Central memory CD8-positive, alpha-beta T cell (primary cell): ENCODE results near the gene PRR19.

Experiments
- ATAC-seq: fragments of 150-1000 bp; cut with Tn5 transposase; replicated peaks from 2 replicates; pipeline ENCODE4 v1.10.0; 2022; ENCODE audit warnings: mild to moderate bottlenecking, moderate FRiP score, moderate number of reproducible peaks; ENCODE audit not compliant: poor library complexity, severe bottlenecking; ENCODE audit errors: extremely low read depth
- DNase-seq, 2 donors: peaks; one replicate each; pipeline ENCODE4 v3.0.0; 2021; ENCODE audit warnings: low spot score in 2 of 2
- H3K27ac Mint-ChIP-seq: one replicate; pipeline ENCODE4 v1.8.0; 2022; ENCODE audit warnings: low read depth, mild to moderate bottlenecking, moderate library complexity, mixed read lengths
- H3K27me3 Mint-ChIP-seq: one replicate; pipeline ENCODE4 v1.8.0; 2022; ENCODE audit warnings: mixed read lengths
- H3K36me3 Mint-ChIP-seq: one replicate; pipeline ENCODE4 v1.8.0; 2022; ENCODE audit warnings: mild to moderate bottlenecking, moderate library complexity, mixed read lengths; ENCODE audit not compliant: insufficient read depth
- H3K4me1 Mint-ChIP-seq: one replicate; pipeline ENCODE4 v1.8.0; 2022; ENCODE audit warnings: mixed read lengths
- H3K4me3 Mint-ChIP-seq: one replicate; pipeline ENCODE4 v1.8.0; 2022; ENCODE audit warnings: mild to moderate bottlenecking, moderate library complexity, mixed read lengths
- H3K9me3 Mint-ChIP-seq: one replicate; pipeline ENCODE4 v1.8.0; 2022; ENCODE audit warnings: mixed read lengths

Gene PRR19

DNA sequence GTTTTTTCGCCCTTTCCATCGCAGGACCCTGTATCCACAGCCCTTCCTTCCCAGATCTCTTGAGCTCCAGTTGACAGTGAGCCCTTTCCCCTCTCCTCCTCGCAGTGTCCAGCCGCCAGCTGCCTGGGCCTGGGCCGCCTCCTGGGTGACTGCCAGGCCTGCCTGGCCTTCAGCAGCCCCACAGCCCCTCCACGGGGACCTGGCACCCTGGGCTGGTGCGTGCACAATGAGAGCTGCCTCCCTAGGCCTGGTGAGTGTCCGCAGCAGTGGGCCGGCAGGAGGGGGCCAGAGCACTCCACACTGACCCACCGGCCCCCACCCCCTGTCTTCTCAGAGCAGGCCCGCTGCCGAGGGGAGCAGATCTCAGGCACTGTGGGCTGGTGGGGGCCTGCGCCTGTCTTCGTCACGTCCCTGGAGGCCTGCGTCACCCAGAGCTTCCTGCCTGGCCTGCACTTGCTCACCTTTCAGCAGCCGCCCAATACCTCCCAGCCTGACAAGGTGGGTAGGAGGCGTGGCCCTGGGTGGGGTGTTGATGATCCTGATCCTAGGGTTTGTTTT is 42.5 kb downstream of the PRR19 start:
- Mint-ChIP-seq H3K27me3 (no peaks in the 10 kb centered on the region), H3K9me3 (no peaks in the 10 kb centered on the region), H3K4me1 (no peaks in the 10 kb centered on the region), H3K27ac (no peak overlapping the region), H3K4me3 (no peak overlapping the region), H3K36me3 (peaks cover 4% of the 10 kb centered on the region)
- ATAC-seq (no peak), DNase-seq (no peak)

DNA sequence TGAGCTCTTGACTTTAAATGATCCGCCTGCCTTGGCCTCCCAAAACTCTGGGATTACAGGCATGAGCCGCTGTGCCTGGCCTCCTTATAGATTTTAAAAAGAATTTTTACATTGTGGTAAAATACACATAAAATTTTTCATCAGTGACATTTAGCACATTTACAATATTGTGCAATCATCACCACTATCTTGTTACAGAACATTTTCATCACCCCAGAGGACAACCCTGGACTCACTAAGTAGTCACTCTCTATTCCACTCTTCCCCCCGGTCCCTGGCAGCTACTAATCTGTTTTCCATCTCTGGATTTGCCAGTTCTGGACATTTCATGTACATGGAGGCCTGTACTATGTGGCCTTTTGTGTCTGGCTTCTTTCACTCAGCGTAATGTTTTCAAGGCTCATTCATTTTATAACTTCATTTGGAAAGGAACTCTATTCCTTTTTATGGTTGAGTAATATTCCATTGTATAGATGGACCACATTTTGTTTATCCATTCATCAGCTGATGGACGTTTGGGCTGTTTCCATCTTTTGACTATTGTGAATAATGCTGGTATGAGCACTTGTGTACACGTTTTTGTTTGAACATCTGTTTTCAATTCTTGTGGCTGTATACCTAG is 43.4 kb downstream of the PRR19 start:
- H3K27me3 Mint-ChIP-seq = no peaks in the 10 kb centered on the region
- no peak overlapping the region for H3K4me3 Mint-ChIP-seq
- ATAC-seq (no peak), DNase-seq (no peak)
- H3K36me3 Mint-ChIP-seq = peaks cover 4% of the 10 kb centered on the region
- no peaks in the 10 kb centered on the region for H3K9me3 Mint-ChIP-seq
- no peak overlapping the region for H3K27ac Mint-ChIP-seq
- H3K4me1 Mint-ChIP-seq = no peaks in the 10 kb centered on the region

DNA sequence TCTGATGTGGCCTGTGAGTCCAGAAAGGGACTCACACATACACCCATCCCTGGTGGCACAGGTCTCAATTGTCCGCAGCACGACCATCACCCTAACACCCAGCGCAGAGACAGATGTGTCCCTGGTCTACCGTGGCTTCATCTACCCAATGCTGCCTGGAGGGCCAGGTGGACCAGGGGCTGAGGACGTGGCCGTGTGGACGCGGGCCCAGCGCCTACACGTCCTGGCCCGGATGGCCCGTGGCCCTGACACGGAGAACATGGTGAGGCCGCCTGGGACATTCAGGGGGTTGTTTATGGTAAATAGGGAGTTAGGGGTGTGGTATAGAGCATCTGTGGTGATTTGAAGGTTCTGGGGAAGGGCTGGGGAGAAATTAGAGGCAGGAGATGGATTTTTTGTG is 46.3 kb downstream of the PRR19 start:
- no peak for DNase-seq
- Mint-ChIP-seq H3K4me3 (no peak overlapping the region), H3K4me1 (no peaks in the 10 kb centered on the region), H3K9me3 (no peaks in the 10 kb centered on the region), H3K27me3 (no peaks in the 10 kb centered on the region), H3K36me3 (peaks cover 4% of the 10 kb centered on the region), H3K27ac (no peak overlapping the region)
- no peak for ATAC-seq

DNA sequence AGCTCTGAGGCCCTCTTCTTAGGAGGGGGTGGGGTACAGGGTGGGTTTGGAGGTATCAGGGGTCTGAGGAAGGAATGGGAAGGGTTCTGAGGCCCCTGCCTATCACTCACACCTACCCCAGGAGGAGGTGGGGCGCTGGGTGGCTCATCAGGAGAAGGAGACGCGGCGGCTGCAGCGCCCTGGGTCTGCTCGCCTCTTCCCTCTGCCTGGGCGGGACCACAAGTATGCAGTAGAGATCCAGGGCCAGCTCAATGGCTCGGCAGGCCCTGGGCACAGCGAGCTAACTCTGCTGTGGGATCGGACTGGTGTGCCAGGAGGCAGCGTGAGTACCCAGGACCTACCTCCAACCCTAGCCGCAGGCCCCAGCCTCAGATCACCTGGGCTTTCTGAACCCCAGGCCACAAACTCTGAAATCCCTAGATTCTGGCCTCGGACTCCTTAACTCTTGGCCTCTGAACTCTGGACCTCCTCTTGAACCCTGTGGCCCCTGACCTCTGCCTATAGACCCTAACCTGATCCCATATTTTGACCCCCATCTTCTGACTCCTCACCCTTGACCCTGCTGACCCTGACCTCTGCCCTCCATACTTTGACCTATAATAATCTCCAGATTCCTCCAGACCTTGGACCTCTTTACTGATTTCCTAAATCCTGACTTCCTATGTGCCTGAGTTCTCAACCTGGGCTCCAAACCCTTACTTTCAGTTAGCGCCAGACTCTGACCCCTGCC is 47.6 kb downstream of the PRR19 start:
- no peaks in the 10 kb centered on the region for H3K9me3 Mint-ChIP-seq
- H3K36me3 Mint-ChIP-seq = peaks cover 3% of the 10 kb centered on the region
- H3K4me3 Mint-ChIP-seq = no peak overlapping the region
- H3K27ac Mint-ChIP-seq = no peak overlapping the region
- no peaks in the 10 kb centered on the region for H3K27me3 Mint-ChIP-seq
- ATAC-seq = no peak
- DNase-seq = no peak
- no peaks in the 10 kb centered on the region for H3K4me1 Mint-ChIP-seq

DNA sequence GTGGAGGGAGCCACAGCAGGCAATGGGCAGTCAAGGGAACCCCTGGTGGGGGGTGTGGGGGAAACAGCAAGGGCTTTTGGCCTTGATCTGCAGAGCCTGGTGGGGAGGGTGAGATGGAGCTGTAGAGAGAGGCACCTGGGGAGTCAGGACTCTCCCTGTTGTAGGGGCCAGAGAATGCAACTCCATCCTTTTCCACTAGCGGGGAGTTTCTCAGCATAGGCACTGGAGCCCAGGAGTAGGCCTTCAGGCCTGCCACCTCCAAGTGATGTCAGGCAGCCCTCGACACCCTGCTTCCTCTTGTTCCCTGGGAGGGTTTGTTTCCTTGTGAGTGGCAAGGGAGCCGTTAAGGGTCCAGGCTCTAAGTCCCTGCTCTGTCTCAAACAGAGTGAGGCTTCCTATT is 48.5 kb downstream of the PRR19 start:
- peaks cover 1% of the 10 kb centered on the region for H3K36me3 Mint-ChIP-seq
- no peaks in the 10 kb centered on the region for H3K9me3 Mint-ChIP-seq
- H3K4me3 Mint-ChIP-seq = no peak overlapping the region
- no peaks in the 10 kb centered on the region for H3K27me3 Mint-ChIP-seq
- no peak for DNase-seq
- H3K27ac Mint-ChIP-seq = no peak overlapping the region
- no peak for ATAC-seq
- no peaks in the 10 kb centered on the region for H3K4me1 Mint-ChIP-seq

DNA sequence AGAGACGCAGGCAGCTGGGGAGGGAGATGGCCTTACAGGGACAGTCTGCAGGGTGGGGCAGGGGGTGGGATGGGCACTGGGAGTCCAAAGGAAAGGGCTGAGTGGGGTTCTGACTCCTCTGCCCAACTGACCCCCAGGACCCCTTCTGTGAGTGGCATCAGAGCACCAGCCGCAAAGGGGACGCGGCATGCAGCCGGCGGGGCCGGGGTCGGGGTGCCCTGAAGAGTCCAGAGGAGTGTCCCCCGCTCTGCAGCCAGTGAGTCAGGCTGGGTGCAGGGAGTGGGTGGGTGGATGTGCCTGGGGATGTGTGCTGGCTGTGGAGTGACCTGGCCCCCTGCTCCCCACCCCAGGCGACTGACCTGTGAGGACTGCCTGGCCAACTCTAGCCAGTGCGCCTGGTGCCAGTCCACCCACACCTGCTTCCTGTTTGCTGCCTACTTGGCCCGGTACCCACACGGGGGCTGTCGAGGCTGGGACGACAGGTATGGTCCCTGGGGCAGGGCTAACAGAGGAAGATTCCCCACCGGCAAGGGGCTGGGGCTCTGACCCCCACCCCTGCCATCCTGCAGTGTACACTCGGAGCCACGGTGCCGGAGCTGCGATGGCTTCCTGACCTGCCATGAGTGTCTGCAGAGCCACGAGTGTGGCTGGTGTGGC is 49.3 kb downstream of the PRR19 start:
- ATAC-seq (no peak), DNase-seq (no peak)
- H3K27ac Mint-ChIP-seq = no peak overlapping the region
- H3K36me3 Mint-ChIP-seq = peaks cover 1% of the 10 kb centered on the region
- no peaks in the 10 kb centered on the region for H3K4me1 Mint-ChIP-seq
- H3K27me3 Mint-ChIP-seq = no peaks in the 10 kb centered on the region
- H3K9me3 Mint-ChIP-seq = no peaks in the 10 kb centered on the region
- H3K4me3 Mint-ChIP-seq = no peak overlapping the region

DNA sequence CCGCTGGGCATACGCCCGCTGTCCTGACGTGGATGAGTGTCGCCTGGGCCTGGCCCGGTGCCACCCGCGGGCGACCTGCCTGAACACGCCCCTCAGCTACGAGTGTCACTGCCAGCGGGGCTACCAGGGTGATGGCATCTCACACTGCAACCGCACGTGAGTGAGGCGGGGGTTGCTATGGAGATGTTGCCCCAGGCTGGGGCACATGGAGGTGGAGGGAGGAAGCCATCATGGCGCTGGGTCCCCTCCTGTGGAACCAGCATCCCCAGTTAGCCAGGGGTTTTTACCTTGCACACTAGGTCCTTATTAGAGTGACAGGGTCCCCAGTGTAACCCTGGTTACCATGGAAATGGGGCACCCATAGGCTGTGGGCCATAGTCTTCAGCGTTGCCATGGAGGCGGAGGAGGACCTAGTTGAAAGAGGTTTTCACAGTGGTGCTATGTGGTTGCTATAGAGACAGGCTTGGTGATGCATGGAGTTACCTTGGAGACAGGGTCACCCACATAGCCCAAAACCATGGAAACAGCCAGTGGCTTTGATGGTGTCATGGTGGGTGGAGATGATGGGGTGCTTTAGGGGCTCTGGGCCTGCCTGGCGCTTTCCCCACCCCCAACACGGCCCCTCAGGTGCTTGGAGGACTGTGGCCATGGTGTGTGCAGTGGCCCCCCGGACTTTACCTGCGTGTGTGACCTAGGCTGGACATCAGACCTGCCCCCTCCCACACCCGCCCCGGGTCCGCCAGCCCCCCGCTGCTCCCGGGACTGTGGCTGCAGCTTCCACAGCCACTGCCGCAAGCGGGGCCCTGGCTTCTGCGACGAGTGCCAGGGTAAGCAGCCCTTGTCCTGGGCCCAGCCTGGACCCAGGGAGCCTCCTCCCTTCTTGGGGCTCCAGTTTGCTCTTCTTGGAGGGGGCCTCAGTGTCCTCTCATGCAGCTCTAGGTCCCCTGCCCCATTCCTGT is 50.6 kb downstream of the PRR19 start:
- ATAC-seq = peak; percentile 40
- no peaks in the 10 kb centered on the region for H3K9me3 Mint-ChIP-seq
- no peaks in the 10 kb centered on the region for H3K36me3 Mint-ChIP-seq
- H3K27ac Mint-ChIP-seq = no peak overlapping the region
- H3K27me3 Mint-ChIP-seq = no peaks in the 10 kb centered on the region
- no peak overlapping the region for H3K4me3 Mint-ChIP-seq
- no peak for DNase-seq
- no peaks in the 10 kb centered on the region for H3K4me1 Mint-ChIP-seq

DNA sequence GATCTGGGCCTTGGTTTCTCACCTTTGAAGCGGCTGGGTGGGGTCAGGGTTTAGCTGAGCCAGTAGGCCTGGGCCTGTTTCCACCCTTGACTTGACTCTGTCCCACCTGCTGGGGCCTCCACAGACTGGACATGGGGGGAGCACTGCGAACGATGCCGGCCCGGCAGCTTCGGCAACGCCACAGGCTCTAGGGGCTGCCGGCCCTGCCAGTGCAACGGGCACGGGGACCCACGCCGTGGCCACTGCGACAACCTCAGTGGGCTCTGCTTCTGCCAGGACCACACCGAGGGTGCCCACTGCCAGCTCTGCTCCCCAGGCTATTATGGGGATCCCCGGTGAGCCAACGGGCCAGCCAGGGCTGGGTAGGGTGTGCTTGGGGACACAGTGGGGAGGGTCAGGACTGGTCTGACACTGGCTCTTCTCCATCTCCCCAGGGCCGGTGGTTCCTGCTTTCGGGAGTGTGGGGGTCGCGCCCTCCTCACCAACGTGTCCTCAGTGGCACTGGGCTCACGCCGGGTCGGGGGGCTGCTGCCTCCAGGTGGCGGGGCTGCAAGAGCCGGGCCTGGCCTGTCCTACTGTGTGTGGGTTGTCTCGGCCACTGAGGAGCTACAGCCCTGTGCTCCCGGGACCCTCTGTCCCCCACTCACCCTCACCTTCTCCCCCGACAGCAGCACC is 51.5 kb downstream of the PRR19 start:
- H3K27ac Mint-ChIP-seq = no peak overlapping the region
- no peaks in the 10 kb centered on the region for H3K9me3 Mint-ChIP-seq
- no peaks in the 10 kb centered on the region for H3K36me3 Mint-ChIP-seq
- H3K27me3 Mint-ChIP-seq = no peaks in the 10 kb centered on the region
- H3K4me3 Mint-ChIP-seq = no peak overlapping the region
- no peaks in the 10 kb centered on the region for H3K4me1 Mint-ChIP-seq
- ATAC-seq (no peak), DNase-seq (no peak)

DNA sequence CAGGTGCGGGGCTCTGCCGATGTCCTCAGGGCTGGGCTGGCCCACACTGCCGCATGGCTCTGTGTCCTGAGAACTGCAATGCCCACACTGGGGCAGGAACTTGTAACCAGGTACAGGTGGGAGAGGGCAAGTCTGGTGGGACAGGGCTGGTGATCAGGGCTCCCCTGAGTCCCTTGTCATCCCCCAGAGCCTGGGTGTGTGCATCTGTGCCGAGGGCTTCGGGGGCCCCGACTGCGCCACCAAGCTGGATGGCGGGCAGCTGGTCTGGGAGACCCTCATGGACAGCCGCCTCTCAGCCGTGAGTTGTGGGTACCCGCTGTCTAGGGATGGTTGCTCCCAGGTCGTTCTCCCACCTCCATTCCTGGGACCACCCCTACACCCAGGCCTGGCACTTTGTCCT is 54.0 kb downstream of the PRR19 start:
- no peak overlapping the region for H3K27ac Mint-ChIP-seq
- no peaks in the 10 kb centered on the region for H3K9me3 Mint-ChIP-seq
- H3K27me3 Mint-ChIP-seq = no peaks in the 10 kb centered on the region
- no peaks in the 10 kb centered on the region for H3K36me3 Mint-ChIP-seq
- H3K4me1 Mint-ChIP-seq = no peaks in the 10 kb centered on the region
- no peak for ATAC-seq
- no peak for DNase-seq
- H3K4me3 Mint-ChIP-seq = no peak overlapping the region

DNA sequence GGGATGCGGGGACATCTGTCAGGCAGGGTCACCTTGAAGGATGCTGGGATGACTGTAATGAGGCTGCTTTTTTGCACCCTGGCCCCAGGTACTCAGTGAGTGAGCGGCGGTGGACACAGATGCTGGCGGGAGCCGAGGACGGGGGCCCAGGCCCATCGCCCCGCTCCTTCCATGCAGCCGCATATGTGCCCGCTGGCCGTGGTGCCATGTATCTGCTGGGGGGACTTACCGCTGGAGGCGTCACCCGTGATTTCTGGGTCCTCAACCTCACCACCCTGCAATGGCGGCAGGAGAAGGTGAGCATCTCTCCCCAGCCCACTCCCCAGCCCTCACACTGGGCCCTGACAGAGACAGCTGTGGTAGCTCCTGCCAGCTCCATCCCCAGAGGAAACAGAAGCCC is 54.8 kb downstream of the PRR19 start:
- DNase-seq (no peak), ATAC-seq (no peak)
- H3K36me3 Mint-ChIP-seq = no peaks in the 10 kb centered on the region
- no peaks in the 10 kb centered on the region for H3K9me3 Mint-ChIP-seq
- no peak overlapping the region for H3K4me3 Mint-ChIP-seq
- H3K27me3 Mint-ChIP-seq = no peaks in the 10 kb centered on the region
- no peaks in the 10 kb centered on the region for H3K4me1 Mint-ChIP-seq
- H3K27ac Mint-ChIP-seq = no peak overlapping the region

DNA sequence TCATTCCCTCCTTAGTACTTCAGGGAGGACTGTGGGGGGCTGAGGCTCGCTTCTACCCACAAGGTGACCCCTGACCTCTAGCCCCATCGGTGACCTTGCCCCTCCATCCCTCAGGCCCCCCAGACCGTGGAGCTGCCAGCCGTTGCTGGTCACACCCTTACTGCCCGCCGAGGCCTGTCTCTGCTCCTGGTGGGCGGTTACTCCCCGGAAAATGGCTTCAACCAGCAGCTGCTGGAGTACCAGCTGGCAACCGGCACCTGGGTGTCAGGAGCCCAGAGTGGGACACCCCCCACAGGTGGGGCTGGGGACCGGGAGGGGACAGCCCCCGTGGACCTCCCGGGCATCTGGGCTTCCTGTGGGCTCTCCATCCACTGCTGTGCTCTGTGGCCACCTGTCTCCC is 55.4 kb downstream of the PRR19 start:
- Mint-ChIP-seq H3K4me1 (no peaks in the 10 kb centered on the region), H3K27me3 (no peaks in the 10 kb centered on the region), H3K4me3 (no peak overlapping the region), H3K27ac (no peak overlapping the region), H3K9me3 (no peaks in the 10 kb centered on the region), H3K36me3 (no peaks in the 10 kb centered on the region)
- ATAC-seq (no peak), DNase-seq (no peak)
